ENCODE measurements around the gene TREM2.

DNA sequence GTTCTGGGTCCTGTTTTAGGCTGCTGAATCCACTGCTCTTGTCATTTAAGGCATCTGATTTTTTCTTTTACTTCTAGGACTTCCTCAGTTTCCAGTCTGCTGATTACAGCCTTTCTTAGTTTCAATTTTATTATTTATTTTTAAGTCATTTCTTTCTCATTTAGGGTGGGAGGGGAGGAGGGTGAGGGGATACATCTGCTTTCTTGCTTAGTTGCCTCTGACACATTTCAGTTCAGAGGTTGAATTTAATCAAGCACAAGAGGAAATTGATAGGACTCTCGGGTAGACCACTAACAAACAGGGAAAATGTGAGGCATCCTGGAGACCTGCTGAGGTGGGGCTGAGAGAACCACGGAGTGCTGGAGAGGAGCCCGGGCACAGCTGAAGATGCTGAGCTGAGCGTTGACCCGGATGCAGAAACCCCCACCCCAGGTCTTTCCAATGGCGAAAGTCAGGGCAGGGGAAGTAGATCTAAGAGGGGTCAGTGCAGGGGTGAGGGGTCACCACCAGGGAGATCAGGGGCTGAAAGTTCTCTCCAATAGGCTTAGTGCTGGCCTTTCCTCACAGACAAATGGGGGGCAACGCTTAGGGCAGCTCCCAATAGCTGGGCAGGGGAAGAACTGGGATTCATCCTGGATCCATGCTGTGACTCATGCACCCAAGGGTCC, 45.7 kb upstream of the TREM2 start:
- TF ChIP-seq OSR1 (CRISPR knock-in tag; IDR thresholded peaks at IDR 0.05) = no peak
- no peak for TF ChIP-seq ZNF70 (CRISPR knock-in tag; IDR thresholded peaks at IDR 0.05)
- no peak for TF ChIP-seq RARB (CRISPR knock-in tag; IDR thresholded peaks at IDR 0.05)
- TF ChIP-seq BACH2 (CRISPR knock-in tag; IDR thresholded peaks at IDR 0.05; ENCODE audit: borderline replicate concordance) = no peak
- no peak for TF ChIP-seq GLIS3 (CRISPR knock-in tag; IDR thresholded peaks at IDR 0.05)
- TF ChIP-seq PPARA (CRISPR knock-in tag; IDR thresholded peaks at IDR 0.05; ENCODE audit: borderline replicate concordance) = no peak

All from SK-N-SH treated with all-trans-retinoic acid at 6 μM for 48 hours (cell line).